Upper lobe of left lung (tissue), 4 donors: ENCODE results near the gene TSPOAP1.

ENCODE experiments used
- CTCF ChIP-seq, 6 experiments: fragments of 450-650 bp in 4 of 6; fragments of 200-600 bp in 2 of 6; sonication (generic) in 2 of 6; IDR thresholded peaks; one replicate each; pipeline ENCODE4 v1.5.1; 2016 to 2019; ENCODE audit warnings: antibody characterized with exemption in 6 of 6
- EP300 ChIP-seq, 4 donors: sonication (generic); formaldehyde crosslinking; IDR thresholded peaks; one replicate each; pipeline ENCODE4 v1.5.1; 2017; ENCODE audit warnings: antibody characterized with exemption in 4 of 4, control low read depth in 2 of 4
- POLR2A ChIP-seq, 4 donors: fragments of 450-650 bp; IDR thresholded peaks; one replicate each; pipeline ENCODE4 v1.5.1; 2016 to 2017; ENCODE audit warnings: antibody characterized with exemption in 4 of 4, mild to moderate bottlenecking in 2 of 4
- POLR2AphosphoS5 ChIP-seq, 2 donors: sonication (generic); formaldehyde crosslinking; IDR thresholded peaks; one replicate each; pipeline ENCODE4 v1.5.1; 2017; ENCODE audit warnings: antibody characterized with exemption in 2 of 2

DNA sequence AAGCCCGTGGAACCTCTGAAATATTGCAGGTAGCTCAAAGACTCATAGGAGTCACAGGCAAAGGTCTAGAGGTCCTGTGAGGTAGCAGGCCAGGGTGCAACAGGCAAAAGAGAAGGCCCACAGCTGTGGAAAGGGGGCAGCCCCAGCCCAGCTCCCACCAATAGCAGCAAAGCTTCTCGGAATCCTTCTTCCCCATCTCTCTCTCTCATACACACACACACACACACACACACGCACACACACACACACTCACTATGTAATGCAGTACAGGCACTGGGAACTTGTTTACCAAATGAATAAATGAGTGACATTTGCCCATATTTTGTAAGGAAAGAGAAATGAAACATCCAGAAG is 40.2 kb upstream of the TSPOAP1 start:
- TF ChIP-seq POLR2AphosphoS5 (IDR thresholded peaks at IDR 0.05) = no peak
- no peak for TF ChIP-seq POLR2A (IDR thresholded peaks at IDR 0.05)
- TF ChIP-seq CTCF (IDR thresholded peaks at IDR 0.05) = no peak
- no peak for TF ChIP-seq EP300 (IDR thresholded peaks at IDR 0.05)
